SH-SY5Y (cell line): ENCODE data around the gene STARD9.

Experiments
- GATA2 ChIP-seq: IDR thresholded peaks from 2 replicates; pipeline ENCODE4 v1.6.1; 2011; ENCODE audit warnings: mild to moderate bottlenecking, low read depth, low read length
- GATA3 ChIP-seq: IDR thresholded peaks from 2 replicates; pipeline ENCODE4 v1.6.1; 2011; ENCODE audit warnings: low read depth, mild to moderate bottlenecking, low read length, moderate library complexity

DNA sequence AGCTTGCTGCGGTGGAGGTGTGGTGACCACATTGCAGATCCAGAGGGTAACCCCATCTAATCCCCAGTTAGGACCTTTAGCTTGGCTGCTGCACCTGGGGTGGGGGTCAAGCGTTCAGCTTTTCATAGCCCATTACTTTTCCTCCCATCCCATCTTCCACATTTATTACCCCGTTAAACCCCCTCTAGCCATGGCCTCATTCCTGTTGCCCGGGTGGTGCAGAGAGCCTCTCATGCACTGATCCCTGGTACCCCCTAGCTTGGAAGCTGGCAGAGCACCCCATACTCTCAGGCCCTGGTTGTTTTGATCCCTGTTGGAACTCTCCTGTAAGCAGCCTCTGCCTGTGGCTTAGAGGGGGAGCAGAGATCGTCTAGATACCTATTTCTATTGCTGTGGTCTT, 140.7 kb downstream of the STARD9 start:
- no peak for TF ChIP-seq GATA2
- no peak for TF ChIP-seq GATA3
